ENCODE measurements around the gene MALRD1. TPM values are rescaled to one million over a fixed set of nuclear protein-coding genes. Genes with fewer than 3 reads are reported as not detected.
"Not testable (repeated sequence)": the region's sequence is repeated elsewhere in the genome, so short reads cannot be mapped to it uniquely, and the experiment has no call there.

MALRD1 gene
- total and polyA plus RNA-seq, 10 donors, result 0.06 to 1.6 (median 0.43) TPM

GRCh38 chr10:19762026-19762425, 713.4 kb downstream of the MALRD1 start:
- H3K4me3 ChIP-seq, result no peak overlapping the region
- DNase-seq, result no peak
- no peaks in the 10 kb centered on the region for H3K36me3 ChIP-seq
- H3K27ac ChIP-seq, result no peak overlapping the region
- no peak for TF ChIP-seq POLR2A (IDR thresholded peaks at IDR 0.05)
- 43 to 68% (median 55%) methylated on average over 1 of the region's 1 CpG for WGBS, 5 donors
- no peaks in the 10 kb centered on the region for H3K4me1 ChIP-seq
- intact Hi-C loops (cut with DNase I; ENCODE audit: low total_unique reads), result no loop called here
- H3K9me3 ChIP-seq, result no peaks in the 10 kb centered on the region
- no peaks in the 10 kb centered on the region for H3K27me3 ChIP-seq (replicated peaks in 1 of 7)

GRCh38 chr10:19764111-19764510, 715.5 kb downstream of the MALRD1 start:
- 62 to 89% (median 81%) methylated on average over 1 of the region's 1 CpG for WGBS, 5 donors
- Histone ChIP-seq H3K9me3 (no peaks in the 10 kb centered on the region), H3K27me3 (replicated peaks in 1 of 7) (no peaks in the 10 kb centered on the region), H3K4me1 (no peaks in the 10 kb centered on the region), H3K4me3 (no peak overlapping the region), H3K27ac (no peak overlapping the region), H3K36me3 (no peaks in the 10 kb centered on the region)
- intact Hi-C loops (cut with DNase I; ENCODE audit: low total_unique reads), result no loop called here
- no peak for TF ChIP-seq POLR2AphosphoS5 (IDR thresholded peaks at IDR 0.05)
- DNase-seq, result no peak

GRCh38 chr10:19767876-19768275, 719.3 kb downstream of the MALRD1 start:
- Histone ChIP-seq H3K27ac (no peak overlapping the region), H3K4me3 (no peak overlapping the region), H3K4me1 (peaks cover 0 to 3% (median 0%) of the 10 kb centered on the region in 6 donors), H3K9me3 (no peaks in the 10 kb centered on the region), H3K27me3 (replicated peaks in 1 of 7) (no peaks in the 10 kb centered on the region), H3K36me3 (no peaks in the 10 kb centered on the region)
- intact Hi-C loops (cut with DNase I; ENCODE audit: low total_unique reads), result no loop called here
- 64 to 83% (median 80%) methylated on average over 7 of the region's 7 CpGs for WGBS, 5 donors
- TF ChIP-seq POLR2A (IDR thresholded peaks at IDR 0.05) (no peak), CTCF (IDR thresholded peaks at IDR 0.05 in 8 of 11, conservative IDR thresholded peaks at IDR 0.05 in 3 of 11) (no peak), POLR2AphosphoS5 (IDR thresholded peaks at IDR 0.05) (no peak)
- no peak for DNase-seq

- intact Hi-C loops (cut with DNase I; ENCODE audit: low total_unique reads); H3K27ac ChIP-seq; H3K36me3 ChIP-seq; H3K9me3 ChIP-seq; H3K27me3 ChIP-seq (replicated peaks in 1 of 7); H3K4me1 ChIP-seq; DNase-seq; H3K4me3 ChIP-seq: not testable (repeated sequence)
- WGBS, 5 donors, result 77 to 84% (median 82%) methylated on average over 3 of the region's 3 CpGs
Measured at GRCh38 chr10:19769826-19770225, 721.2 kb downstream of the MALRD1 start.

GRCh38 chr10:19772972-19773371, 724.4 kb downstream of the MALRD1 start:
- H3K4me3 ChIP-seq, result no peak overlapping the region
- DNase-seq, result no peak
- no peak overlapping the region for H3K27ac ChIP-seq
- H3K36me3 ChIP-seq, result no peaks in the 10 kb centered on the region
- intact Hi-C loops (cut with DNase I; ENCODE audit: low total_unique reads), result no loop called here
- 21 to 48% (median 33%) methylated on average over 2 of the region's 2 CpGs for WGBS, 5 donors
- peaks cover 0 to 4% (median 0%) of the 10 kb centered on the region in 6 donors for H3K4me1 ChIP-seq
- peaks cover 0 to 4% (median 0%) of the 10 kb centered on the region in 8 donors for H3K9me3 ChIP-seq
- TF ChIP-seq POLR2A (IDR thresholded peaks at IDR 0.05) (no peak), POLR2AphosphoS5 (IDR thresholded peaks at IDR 0.05) (no peak), CTCF (IDR thresholded peaks at IDR 0.05 in 8 of 11, conservative IDR thresholded peaks at IDR 0.05 in 3 of 11) (no peak)
- no peaks in the 10 kb centered on the region for H3K27me3 ChIP-seq (replicated peaks in 1 of 7)

GRCh38 chr10:19775296-19775695, 726.7 kb downstream of the MALRD1 start:
- DNase-seq, result no peak
- Histone ChIP-seq H3K4me3 (no peak overlapping the region), H3K4me1 (peaks cover 0 to 4% (median 0%) of the 10 kb centered on the region in 6 donors), H3K9me3 (peaks cover 0 to 4% (median 0%) of the 10 kb centered on the region in 8 donors), H3K27ac (peak overlapping the region in 2 of 8 donors; percentile 20 to 29), H3K36me3 (no peaks in the 10 kb centered on the region), H3K27me3 (replicated peaks in 1 of 7) (no peaks in the 10 kb centered on the region)
- intact Hi-C loops (cut with DNase I; ENCODE audit: low total_unique reads), result no loop called here
- no peak for TF ChIP-seq POLR2A (IDR thresholded peaks at IDR 0.05)
- TF ChIP-seq POLR2AphosphoS5 (IDR thresholded peaks at IDR 0.05), result no peak
- no peak for TF ChIP-seq CTCF (IDR thresholded peaks at IDR 0.05 in 8 of 11, conservative IDR thresholded peaks at IDR 0.05 in 3 of 11)
- WGBS, 5 donors, result 18 to 38% (median 32%) methylated on average over 2 of the region's 2 CpGs
